A549 (cell line): Measurements from ENCODE around the gene CCDC194. TPM values are rescaled to one million over a fixed set of nuclear protein-coding genes. Genes with fewer than 3 reads are reported as not detected.

ENCODE experiments used
- ATAC-seq, 2 experiments: fragments of 200-7000 bp in 1 of 2; fragments of >200 bp in 1 of 2; cut with Nextera tagmentation in 1 of 2; cut with Tn5 transposase in 1 of 2; 3 replicates each; pipeline versions ENCODE4 v1.8.0 to v1.9.1; 2018 to 2020; ENCODE audit warnings: mild to moderate bottlenecking in 1 of 2, moderate library complexity in 1 of 2
- CTCF ChIA-PET: fragments of 300-600 bp; sonication (Branson Sonifier 250); formaldehyde crosslinking; extraction: SDS; loops from one replicate; lab custom pipeline; 2021; ENCODE audit warnings: antibody characterized with exemption, inconsistent platforms; lab: Yijun Ruan, JAX
- POLR2A ChIA-PET: fragments of 350-600 bp; formaldehyde crosslinking; extraction: SDS; loops from one replicate; lab custom pipeline; 2021; ENCODE audit warnings: antibody characterized with exemption, inconsistent platforms; lab: Yijun Ruan, JAX
- DNase-seq, 2 experiments: peaks; one replicate each; pipeline versions ENCODE4 v3.0.0 to v3.0.0-alpha.2; 2011 to 2016; ENCODE audit warnings: low read depth in 1 of 2, low spot score in 1 of 2
- FAIRE-seq: peaks from 2 replicates; lab custom pipeline; 2011; peaks lifted over from hg19 to GRCh38; lab: Jason Lieb, UNC
- H3K27ac ChIP-seq, 2 experiments: fragments of >200 bp; sonication (Bioruptor Twin); formaldehyde crosslinking; 3 replicates each; pipeline ENCODE4 v1.5.1; 2016 to 2017
- H3K4me1 ChIP-seq: fragments of >200 bp; sonication (Bioruptor Twin); formaldehyde crosslinking; 3 replicates; pipeline ENCODE4 v1.6.1; 2016
- H3K4me2 ChIP-seq: fragments of >200 bp; sonication (Bioruptor Twin); formaldehyde crosslinking; 3 replicates; pipeline ENCODE4 v1.6.1; 2016
- H3K4me3 ChIP-seq: fragments of >200 bp; sonication (Bioruptor Twin); formaldehyde crosslinking; 3 replicates; pipeline ENCODE4 v1.5.1; 2016
- H3K9me3 ChIP-seq: fragments of >200 bp; sonication (Bioruptor Twin); formaldehyde crosslinking; 3 replicates; pipeline ENCODE4 v1.6.1; 2016
- CEBPB ChIP-seq, 2 experiments: fragments of >200 bp in 1 of 2; sonication (Bioruptor Twin) in 1 of 2; formaldehyde crosslinking in 1 of 2; IDR thresholded peaks; 2 replicates each; pipeline ENCODE4 v1.6.1; 2012 to 2016
- EHF ChIP-seq: fragments of 250-450 bp; sonication (Bioruptor Pico); IDR thresholded peaks from 2 replicates; pipeline ENCODE4 v1.5.0; 2020; ENCODE audit warnings: mild to moderate bottlenecking
- EHMT2 ChIP-seq: fragments of 200-600 bp; sonication (generic); IDR thresholded peaks from 2 replicates; pipeline ENCODE4 v1.6.1; 2016; ENCODE audit warnings: antibody characterized with exemption, low read depth, mild to moderate bottlenecking, moderate library complexity
- FOSB ChIP-seq: fragments of 250-450 bp; sonication (Bioruptor Pico); IDR thresholded peaks from 2 replicates; pipeline ENCODE4 v1.5.0; 2020; ENCODE audit warnings: mild to moderate bottlenecking, moderate library complexity
- FOXS1 ChIP-seq: fragments of 250-450 bp; sonication (Bioruptor Pico); IDR thresholded peaks from 2 replicates; pipeline ENCODE4 v1.5.0; 2020; ENCODE audit warnings: mild to moderate bottlenecking, moderate library complexity
- HDAC2 ChIP-seq: fragments of 200-600 bp; sonication (generic); IDR thresholded peaks from 2 replicates; pipeline ENCODE4 v1.6.1; 2016
- HEYL ChIP-seq: fragments of 250-450 bp; sonication (Bioruptor Pico); IDR thresholded peaks from 2 replicates; pipeline ENCODE4 v1.8.0; 2021; ENCODE audit warnings: mild to moderate bottlenecking, moderate library complexity
- HOXB13 ChIP-seq: fragments of 250-450 bp; sonication (Bioruptor Pico); IDR thresholded peaks from 2 replicates; pipeline ENCODE4 v1.5.0; 2020; ENCODE audit warnings: low read depth, mild to moderate bottlenecking, moderate library complexity
- JUNB ChIP-seq: fragments of >200 bp; sonication (Bioruptor Twin); formaldehyde crosslinking; IDR thresholded peaks from 2 replicates; pipeline ENCODE4 v1.6.1; 2016
- NFE2L2 ChIP-seq: fragments of 150-350 bp; conservative IDR thresholded peaks from 2 replicates; pipeline ENCODE4 v1.6.1; 2014; ENCODE audit warnings: low read length
- NPAS2 ChIP-seq: fragments of 250-450 bp; sonication (Bioruptor Pico); IDR thresholded peaks from 2 replicates; pipeline ENCODE4 v1.8.0; 2022; ENCODE audit warnings: mild to moderate bottlenecking, moderate library complexity, borderline replicate concordance
- PHF8 ChIP-seq: fragments of 200-600 bp; sonication (generic); IDR thresholded peaks from 2 replicates; pipeline ENCODE4 v1.6.1; 2016; ENCODE audit warnings: low read depth, mild to moderate bottlenecking, antibody characterized with exemption, moderate library complexity, borderline replicate concordance
- POLR2A ChIP-seq: IDR thresholded peaks from 2 replicates; pipeline ENCODE4 v1.6.1; 2012; ENCODE audit warnings: mild to moderate bottlenecking, low read length
- POLR2AphosphoS2 ChIP-seq: conservative IDR thresholded peaks from 2 replicates; pipeline ENCODE4 v1.6.1; 2012; ENCODE audit warnings: low read length, improper control_type of control experiment, inconsistent platforms
- RAD21 ChIP-seq, 2 experiments: fragments of >200 bp in 1 of 2; sonication (Bioruptor Twin) in 1 of 2; formaldehyde crosslinking in 1 of 2; IDR thresholded peaks in 1 of 2; conservative IDR thresholded peaks in 1 of 2; 2 replicates in 1 of 2; 3 replicates in 1 of 2; pipeline ENCODE4 v1.6.1; 2012 to 2018; ENCODE audit warnings: inconsistent platforms in 1 of 2
- SMC3 ChIP-seq: fragments of >200 bp; sonication (Bioruptor Twin); formaldehyde crosslinking; IDR thresholded peaks from 3 replicates; pipeline ENCODE4 v1.6.1; 2018; ENCODE audit warnings: inconsistent platforms
- ZNF302 ChIP-seq: fragments of 250-450 bp; sonication (Bioruptor Pico); IDR thresholded peaks from 2 replicates; pipeline ENCODE4 v1.9.0; 2021; ENCODE audit warnings: inconsistent platforms, mild to moderate bottlenecking, moderate library complexity
- ZSCAN20 ChIP-seq: fragments of 250-450 bp; sonication (Bioruptor Pico); IDR thresholded peaks from 2 replicates; pipeline ENCODE4 v1.8.0; 2022; ENCODE audit warnings: mild to moderate bottlenecking, moderate library complexity
- WGBS: methylation state at CpG from one replicate; pipeline ENCODE4 v1.1.6; 2017; ENCODE audit errors: missing lambda C conversion rate; 5-methylcytosine and 5-hydroxymethylcytosine counted together
- polyA plus RNA-seq, 4 experiments: library from polyadenylated mRNA; depleted of rRNA in 3 of 4; stranded (reverse); fragments of >200 nt; fragmentation: RNase III in 1 of 4; extraction: RNeasy Plus Mini Kit Qiagen cat#74134 plus additional on column Dnase treatment in 1 of 4; gene quantifications; 2 replicates in 3 of 4; 3 replicates in 1 of 4; pipeline ENCODE4 v1.2.3, GENCODE V29; 2011 to 2017
- TF ChIP-seq, protein P1 (sequence below): fragments of 200-600 bp; sonication (generic); IDR thresholded peaks from 2 replicates; pipeline ENCODE4 v1.6.1; 2016; ENCODE audit warnings: antibody characterized with exemption, mild to moderate bottlenecking, moderate library complexity
- TF ChIP-seq, protein P2 (sequence below): fragments of >200 bp; sonication (Bioruptor Twin); formaldehyde crosslinking; IDR thresholded peaks from 3 replicates; pipeline ENCODE4 v1.5.1; 2016
- TF ChIP-seq, protein P3 (sequence below): IDR thresholded peaks from 2 replicates; pipeline ENCODE4 v1.6.1; 2012
- TF ChIP-seq, protein P4 (sequence below): fragments of >200 bp; sonication (Bioruptor Twin); formaldehyde crosslinking; IDR thresholded peaks from 3 replicates; pipeline ENCODE4 v1.6.1; 2016

CCDC194 gene
- polyA plus RNA-seq, 2 of the 4 experiments (the other 2 are of a cell fraction), result not detected

DNA sequence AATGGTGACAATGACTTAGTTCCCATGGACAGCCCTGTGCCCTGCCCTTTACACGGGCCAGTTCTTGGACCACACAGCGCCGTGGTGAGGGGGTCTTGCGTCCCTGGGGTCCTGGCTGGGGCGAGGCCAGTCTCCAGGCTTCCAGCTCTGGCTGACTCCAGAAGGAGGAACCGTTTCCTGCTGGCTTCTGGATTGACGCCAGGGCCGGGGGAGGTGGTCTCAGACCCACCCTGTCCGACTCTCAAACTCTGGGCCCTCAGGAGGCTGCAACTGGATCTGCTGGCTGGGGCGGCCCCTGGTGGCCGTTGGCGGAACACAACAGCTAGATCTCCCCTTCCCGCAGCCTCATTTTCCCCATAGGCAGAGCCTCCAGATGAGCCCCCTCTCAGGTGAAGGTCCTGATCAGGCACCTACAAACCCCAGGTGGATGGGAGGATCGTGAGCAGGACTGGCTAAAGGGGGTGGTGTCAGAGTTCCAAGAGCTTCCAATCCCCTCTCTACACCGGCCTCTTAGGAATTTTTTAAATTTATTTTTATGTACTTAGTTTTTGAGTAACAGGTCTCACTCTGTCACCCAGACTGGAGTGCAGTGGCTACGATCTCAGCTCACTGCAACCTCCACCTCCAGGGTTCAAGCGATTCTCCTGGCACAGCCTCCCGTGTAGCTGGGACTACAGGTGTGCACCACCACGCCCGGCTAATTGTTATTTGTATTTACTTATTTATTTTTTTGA lies 8.0 kb downstream of the CCDC194 start:
- TF ChIP-seq, protein P1, sequence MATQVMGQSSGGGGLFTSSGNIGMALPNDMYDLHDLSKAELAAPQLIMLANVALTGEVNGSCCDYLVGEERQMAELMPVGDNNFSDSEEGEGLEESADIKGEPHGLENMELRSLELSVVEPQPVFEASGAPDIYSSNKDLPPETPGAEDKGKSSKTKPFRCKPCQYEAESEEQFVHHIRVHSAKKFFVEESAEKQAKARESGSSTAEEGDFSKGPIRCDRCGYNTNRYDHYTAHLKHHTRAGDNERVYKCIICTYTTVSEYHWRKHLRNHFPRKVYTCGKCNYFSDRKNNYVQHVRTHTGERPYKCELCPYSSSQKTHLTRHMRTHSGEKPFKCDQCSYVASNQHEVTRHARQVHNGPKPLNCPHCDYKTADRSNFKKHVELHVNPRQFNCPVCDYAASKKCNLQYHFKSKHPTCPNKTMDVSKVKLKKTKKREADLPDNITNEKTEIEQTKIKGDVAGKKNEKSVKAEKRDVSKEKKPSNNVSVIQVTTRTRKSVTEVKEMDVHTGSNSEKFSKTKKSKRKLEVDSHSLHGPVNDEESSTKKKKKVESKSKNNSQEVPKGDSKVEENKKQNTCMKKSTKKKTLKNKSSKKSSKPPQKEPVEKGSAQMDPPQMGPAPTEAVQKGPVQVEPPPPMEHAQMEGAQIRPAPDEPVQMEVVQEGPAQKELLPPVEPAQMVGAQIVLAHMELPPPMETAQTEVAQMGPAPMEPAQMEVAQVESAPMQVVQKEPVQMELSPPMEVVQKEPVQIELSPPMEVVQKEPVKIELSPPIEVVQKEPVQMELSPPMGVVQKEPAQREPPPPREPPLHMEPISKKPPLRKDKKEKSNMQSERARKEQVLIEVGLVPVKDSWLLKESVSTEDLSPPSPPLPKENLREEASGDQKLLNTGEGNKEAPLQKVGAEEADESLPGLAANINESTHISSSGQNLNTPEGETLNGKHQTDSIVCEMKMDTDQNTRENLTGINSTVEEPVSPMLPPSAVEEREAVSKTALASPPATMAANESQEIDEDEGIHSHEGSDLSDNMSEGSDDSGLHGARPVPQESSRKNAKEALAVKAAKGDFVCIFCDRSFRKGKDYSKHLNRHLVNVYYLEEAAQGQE, result no peak
- TF ChIP-seq CEBPB (IDR thresholded peaks at IDR 0.05), result no peak
- TF ChIP-seq HOXB13 (CRISPR knock-in tag), result no peak
- no peak for TF ChIP-seq HEYL
- TF ChIP-seq RAD21 (conservative IDR thresholded peaks at IDR 0.05 in 1 of 2, IDR thresholded peaks at IDR 0.05 in 1 of 2), result peak; percentile 71 to 75
- TF ChIP-seq NFE2L2, result no peak
- TF ChIP-seq, protein P2, sequence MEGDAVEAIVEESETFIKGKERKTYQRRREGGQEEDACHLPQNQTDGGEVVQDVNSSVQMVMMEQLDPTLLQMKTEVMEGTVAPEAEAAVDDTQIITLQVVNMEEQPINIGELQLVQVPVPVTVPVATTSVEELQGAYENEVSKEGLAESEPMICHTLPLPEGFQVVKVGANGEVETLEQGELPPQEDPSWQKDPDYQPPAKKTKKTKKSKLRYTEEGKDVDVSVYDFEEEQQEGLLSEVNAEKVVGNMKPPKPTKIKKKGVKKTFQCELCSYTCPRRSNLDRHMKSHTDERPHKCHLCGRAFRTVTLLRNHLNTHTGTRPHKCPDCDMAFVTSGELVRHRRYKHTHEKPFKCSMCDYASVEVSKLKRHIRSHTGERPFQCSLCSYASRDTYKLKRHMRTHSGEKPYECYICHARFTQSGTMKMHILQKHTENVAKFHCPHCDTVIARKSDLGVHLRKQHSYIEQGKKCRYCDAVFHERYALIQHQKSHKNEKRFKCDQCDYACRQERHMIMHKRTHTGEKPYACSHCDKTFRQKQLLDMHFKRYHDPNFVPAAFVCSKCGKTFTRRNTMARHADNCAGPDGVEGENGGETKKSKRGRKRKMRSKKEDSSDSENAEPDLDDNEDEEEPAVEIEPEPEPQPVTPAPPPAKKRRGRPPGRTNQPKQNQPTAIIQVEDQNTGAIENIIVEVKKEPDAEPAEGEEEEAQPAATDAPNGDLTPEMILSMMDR, result peak; percentile 70
- no peak for TF ChIP-seq HDAC2
- no peak for TF ChIP-seq ZSCAN20
- TF ChIP-seq SMC3, result peak; percentile 79
- no peak for FAIRE-seq

DNA sequence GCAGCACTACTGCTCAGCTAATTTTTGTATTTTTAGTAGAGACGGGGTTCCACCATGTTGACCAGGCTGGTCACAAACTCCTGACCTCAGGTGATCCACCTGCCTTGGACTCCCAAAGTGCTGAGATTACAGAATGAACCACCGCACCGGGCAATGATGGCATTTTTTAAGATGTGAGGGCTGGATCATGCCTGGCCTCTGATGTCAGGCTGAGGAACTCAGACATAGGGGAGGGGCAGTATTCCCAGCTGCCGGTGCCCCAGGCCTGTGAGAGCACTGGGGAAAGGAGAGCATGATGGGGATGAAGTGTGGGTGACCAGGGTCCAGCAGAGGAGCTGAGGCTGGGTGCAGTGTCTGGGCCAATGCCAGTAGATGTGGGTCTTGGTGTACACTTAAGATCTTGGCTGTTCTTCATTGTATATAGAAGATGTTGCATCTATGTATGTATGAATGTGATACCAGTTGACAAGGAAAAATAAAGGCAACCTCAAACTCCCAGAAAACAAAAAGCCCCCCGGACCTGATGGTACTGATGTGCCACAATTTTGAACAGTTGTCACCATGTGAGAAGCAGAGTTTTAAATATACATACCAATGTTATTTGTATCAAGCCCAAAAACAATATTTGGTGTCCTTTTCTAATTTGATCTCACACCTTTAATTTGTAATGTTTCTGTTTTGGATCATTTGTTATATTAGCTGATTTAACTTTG lies 13.4 kb downstream of the CCDC194 start:
- FAIRE-seq, result no peak
- CTCF ChIA-PET, result interaction anchor here (0.6 to 1.7 kb wide), 3 partner anchors 9 to 114 kb away, joined by 3 to 14 read pairs (median 4); no protein-coding TSS in a partner anchor
- H3K4me2 ChIP-seq, result no peak overlapping the region

More for the DNA sequence above, 8.0 kb downstream of the CCDC194 start:
- ATAC-seq, result peak; percentile 57 to 72; a peak in 4 of 6 replicates
- peaks cover 10% of the 10 kb centered on the region; the same call in 2 of the 3 replicates for H3K9me3 ChIP-seq
- POLR2A ChIA-PET, result interaction anchor here (0.6 to 1.0 kb wide), 2 partner anchors 93 to 255 kb away, joined by 3 to 5 read pairs; no protein-coding TSS in a partner anchor
- H3K27ac ChIP-seq, result no peak overlapping the region
- no peak overlapping the region for H3K4me3 ChIP-seq
- H3K4me1 ChIP-seq, result no peaks in the 10 kb centered on the region
- peak; percentile 53 for DNase-seq
- H3K4me2 ChIP-seq, result no peak overlapping the region
- CTCF ChIA-PET, result interaction anchor here (0.7 to 8.8 kb wide), 24 partner anchors 8 to 110 kb away, joined by 3 to 111 read pairs (median 5); partner anchors contain the start of genes ABHD8, CCDC194, MVB12A and PLVAP
- WGBS, result 39% methylated on average over 17 of the region's 20 CpGs

More for the DNA sequence above, 13.4 kb downstream of the CCDC194 start:
- no peak for DNase-seq
- Histone ChIP-seq H3K4me3 (no peak overlapping the region), H3K27ac (no peak overlapping the region), H3K9me3 (no peaks in the 10 kb centered on the region), H3K4me1 (no peaks in the 10 kb centered on the region)
- WGBS, result 79% methylated on average over 5 of the region's 5 CpGs
- ATAC-seq, result no peak
- TF ChIP-seq, protein P3, sequence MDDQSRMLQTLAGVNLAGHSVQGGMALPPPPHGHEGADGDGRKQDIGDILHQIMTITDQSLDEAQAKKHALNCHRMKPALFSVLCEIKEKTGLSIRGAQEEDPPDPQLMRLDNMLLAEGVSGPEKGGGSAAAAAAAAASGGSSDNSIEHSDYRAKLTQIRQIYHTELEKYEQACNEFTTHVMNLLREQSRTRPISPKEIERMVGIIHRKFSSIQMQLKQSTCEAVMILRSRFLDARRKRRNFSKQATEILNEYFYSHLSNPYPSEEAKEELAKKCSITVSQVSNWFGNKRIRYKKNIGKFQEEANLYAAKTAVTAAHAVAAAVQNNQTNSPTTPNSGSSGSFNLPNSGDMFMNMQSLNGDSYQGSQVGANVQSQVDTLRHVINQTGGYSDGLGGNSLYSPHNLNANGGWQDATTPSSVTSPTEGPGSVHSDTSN, result no peak
- TF ChIP-seq POLR2AphosphoS2, result no peak
- no peak for TF ChIP-seq PHF8
- TF ChIP-seq POLR2A, result no peak
- TF ChIP-seq SMC3, result no peak
- TF ChIP-seq, protein P4, sequence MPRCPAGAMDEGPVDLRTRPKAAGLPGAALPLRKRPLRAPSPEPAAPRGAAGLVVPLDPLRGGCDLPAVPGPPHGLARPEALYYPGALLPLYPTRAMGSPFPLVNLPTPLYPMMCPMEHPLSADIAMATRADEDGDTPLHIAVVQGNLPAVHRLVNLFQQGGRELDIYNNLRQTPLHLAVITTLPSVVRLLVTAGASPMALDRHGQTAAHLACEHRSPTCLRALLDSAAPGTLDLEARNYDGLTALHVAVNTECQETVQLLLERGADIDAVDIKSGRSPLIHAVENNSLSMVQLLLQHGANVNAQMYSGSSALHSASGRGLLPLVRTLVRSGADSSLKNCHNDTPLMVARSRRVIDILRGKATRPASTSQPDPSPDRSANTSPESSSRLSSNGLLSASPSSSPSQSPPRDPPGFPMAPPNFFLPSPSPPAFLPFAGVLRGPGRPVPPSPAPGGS, result no peak
- no peak for TF ChIP-seq EHF
- TF ChIP-seq NPAS2 (CRISPR knock-in tag), result no peak
- TF ChIP-seq HEYL, result no peak
- TF ChIP-seq JUNB, result no peak
- no peak for TF ChIP-seq RAD21 (conservative IDR thresholded peaks at IDR 0.05 in 1 of 2, IDR thresholded peaks at IDR 0.05 in 1 of 2)
- TF ChIP-seq FOSB (CRISPR knock-in tag), result no peak
- TF ChIP-seq ZNF302 (CRISPR knock-in tag), result no peak
- TF ChIP-seq EHMT2, result no peak
- no peak for TF ChIP-seq FOXS1 (CRISPR knock-in tag)
- POLR2A ChIA-PET, result no interaction called here
